Measurements from ENCODE around the gene CREB5. TPM values are rescaled to one million over a fixed set of nuclear protein-coding genes. Genes with fewer than 3 reads are reported as not detected.

The CREB5 gene
- total RNA-seq, 1 experiment from 2014 or later, result 0.49 TPM

DNA sequence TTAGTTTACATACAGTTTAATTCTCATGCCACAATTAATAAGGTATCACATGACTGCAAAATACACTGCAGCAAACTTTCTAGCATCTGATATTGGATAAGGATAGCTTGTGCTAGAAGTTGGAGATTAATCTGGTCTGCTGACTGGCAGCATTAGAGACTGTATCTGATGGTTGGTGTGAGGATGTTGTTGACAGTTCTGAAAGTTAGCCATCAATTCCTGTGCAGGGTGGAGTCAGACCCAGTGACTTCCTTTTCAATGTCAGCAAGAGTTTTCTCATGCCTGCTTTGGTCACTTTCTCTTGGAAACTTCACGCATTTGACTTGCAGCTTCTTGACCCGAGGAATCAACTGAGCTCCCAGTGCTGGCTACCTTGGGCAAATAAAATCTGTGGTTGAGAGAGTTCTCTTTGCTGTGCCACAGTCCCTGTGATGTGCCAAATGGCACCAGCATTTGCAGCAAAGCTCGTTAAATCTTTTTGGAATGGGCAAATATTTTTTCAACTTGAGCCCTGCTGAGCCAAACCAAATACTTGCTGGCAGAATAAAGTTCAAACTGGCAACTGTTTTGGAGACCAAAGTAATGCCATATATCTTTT is 312.8 kb downstream of the CREB5 start:
- no peak overlapping the region for H3K4me2 ChIP-seq (ENCODE audit: low read length)
- no peak overlapping the region for H2AFZ ChIP-seq (ENCODE audit: low read depth, low read length, poor library complexity, severe bottlenecking)
- no peaks in the 10 kb centered on the region for H3K9me3 ChIP-seq (ENCODE audit: control insufficient read depth in 1 of 2, insufficient read depth in 1 of 2, low read depth in 1 of 2, low read length in 2 of 2)
- no peak for DNase-seq (ENCODE audit: low read depth, low spot score)
- no peaks in the 10 kb centered on the region for H3K36me3 ChIP-seq (ENCODE audit: control insufficient read depth in 1 of 2, insufficient read depth in 2 of 2, low read length in 2 of 2)
- no peaks in the 10 kb centered on the region for H4K20me1 ChIP-seq (ENCODE audit: insufficient read depth)
- no peak for ATAC-seq
- no peaks in the 10 kb centered on the region for H3K79me2 ChIP-seq (ENCODE audit: insufficient read depth, low read length)
- ChIA-PET CTCF (no interaction called here), RAD21 (ENCODE audit: low non-redundant PET in 1 of 2, low total read pairs in 2 of 2, uncharacterized antibody in 2 of 2, unreplicated experiment in 2 of 2) (no interaction called here), POLR2A (no interaction called here)
- no peak overlapping the region for H3K4me3 ChIP-seq (replicated peaks in 1 of 2; ENCODE audit: low read depth in 1 of 2, low read length in 2 of 2)
- no peak overlapping the region for H3K27ac ChIP-seq (ENCODE audit: low read depth, low read length)
- no peaks in the 10 kb centered on the region for H3K4me1 ChIP-seq (ENCODE audit: control insufficient read depth in 1 of 2, insufficient read depth in 2 of 2, low read length in 2 of 2)
- TF ChIP-seq, protein P1, sequence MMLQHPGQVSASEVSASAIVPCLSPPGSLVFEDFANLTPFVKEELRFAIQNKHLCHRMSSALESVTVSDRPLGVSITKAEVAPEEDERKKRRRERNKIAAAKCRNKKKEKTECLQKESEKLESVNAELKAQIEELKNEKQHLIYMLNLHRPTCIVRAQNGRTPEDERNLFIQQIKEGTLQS (IDR thresholded peaks at IDR 0.05), result no peak
- TF ChIP-seq EGR1 (IDR thresholded peaks at IDR 0.05; ENCODE audit: low read depth) (no peak), CEBPB (IDR thresholded peaks at IDR 0.05; ENCODE audit: low read depth) (no peak), FOSL1 (IDR thresholded peaks at IDR 0.05; ENCODE audit: low read depth) (no peak), JUND (IDR thresholded peaks at IDR 0.05) (no peak), SP1 (IDR thresholded peaks at IDR 0.05; ENCODE audit: low read depth) (no peak), SRF (IDR thresholded peaks at IDR 0.05; ENCODE audit: low read depth) (no peak), RAD21 (IDR thresholded peaks at IDR 0.05; ENCODE audit: low read depth) (no peak), EZH2phosphoT487 (IDR thresholded peaks at IDR 0.05; ENCODE audit: borderline replicate concordance) (no peak), EZH2 (IDR thresholded peaks at IDR 0.05) (no peak)
- TF ChIP-seq, protein P2, sequence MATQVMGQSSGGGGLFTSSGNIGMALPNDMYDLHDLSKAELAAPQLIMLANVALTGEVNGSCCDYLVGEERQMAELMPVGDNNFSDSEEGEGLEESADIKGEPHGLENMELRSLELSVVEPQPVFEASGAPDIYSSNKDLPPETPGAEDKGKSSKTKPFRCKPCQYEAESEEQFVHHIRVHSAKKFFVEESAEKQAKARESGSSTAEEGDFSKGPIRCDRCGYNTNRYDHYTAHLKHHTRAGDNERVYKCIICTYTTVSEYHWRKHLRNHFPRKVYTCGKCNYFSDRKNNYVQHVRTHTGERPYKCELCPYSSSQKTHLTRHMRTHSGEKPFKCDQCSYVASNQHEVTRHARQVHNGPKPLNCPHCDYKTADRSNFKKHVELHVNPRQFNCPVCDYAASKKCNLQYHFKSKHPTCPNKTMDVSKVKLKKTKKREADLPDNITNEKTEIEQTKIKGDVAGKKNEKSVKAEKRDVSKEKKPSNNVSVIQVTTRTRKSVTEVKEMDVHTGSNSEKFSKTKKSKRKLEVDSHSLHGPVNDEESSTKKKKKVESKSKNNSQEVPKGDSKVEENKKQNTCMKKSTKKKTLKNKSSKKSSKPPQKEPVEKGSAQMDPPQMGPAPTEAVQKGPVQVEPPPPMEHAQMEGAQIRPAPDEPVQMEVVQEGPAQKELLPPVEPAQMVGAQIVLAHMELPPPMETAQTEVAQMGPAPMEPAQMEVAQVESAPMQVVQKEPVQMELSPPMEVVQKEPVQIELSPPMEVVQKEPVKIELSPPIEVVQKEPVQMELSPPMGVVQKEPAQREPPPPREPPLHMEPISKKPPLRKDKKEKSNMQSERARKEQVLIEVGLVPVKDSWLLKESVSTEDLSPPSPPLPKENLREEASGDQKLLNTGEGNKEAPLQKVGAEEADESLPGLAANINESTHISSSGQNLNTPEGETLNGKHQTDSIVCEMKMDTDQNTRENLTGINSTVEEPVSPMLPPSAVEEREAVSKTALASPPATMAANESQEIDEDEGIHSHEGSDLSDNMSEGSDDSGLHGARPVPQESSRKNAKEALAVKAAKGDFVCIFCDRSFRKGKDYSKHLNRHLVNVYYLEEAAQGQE (IDR thresholded peaks at IDR 0.05; ENCODE audit: low read depth), result no peak
- TF ChIP-seq, protein P3, sequence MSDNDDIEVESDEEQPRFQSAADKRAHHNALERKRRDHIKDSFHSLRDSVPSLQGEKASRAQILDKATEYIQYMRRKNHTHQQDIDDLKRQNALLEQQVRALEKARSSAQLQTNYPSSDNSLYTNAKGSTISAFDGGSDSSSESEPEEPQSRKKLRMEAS (IDR thresholded peaks at IDR 0.05), result no peak
- no peak overlapping the region for H3K9ac ChIP-seq (ENCODE audit: low read length)
- H3K9me2 ChIP-seq (ENCODE audit: insufficient read depth), result no peaks in the 10 kb centered on the region
- intact Hi-C loops (cut with micrococcal nuclease), result no loop called here
- no TSS peak for BruUV-seq (replicated peaks)
- peaks cover 12% of the 10 kb centered on the region; the same call in 1 of the 2 replicates for H3K27me3 ChIP-seq (ENCODE audit: insufficient read depth, low read length)
